Right renal pelvis (tissue), 4 donors: ENCODE data around the gene SLC15A1. TPM values are rescaled to one million over a fixed set of nuclear protein-coding genes. Genes with fewer than 3 reads are reported as not detected.

Source experiments
- DNase-seq, 4 donors: peaks; one replicate each; pipeline ENCODE4 v3.0.0-alpha.2; 2013; ENCODE audit warnings: low read depth in 4 of 4, low spot score in 3 of 4, missing footprints in 1 of 4
- polyA plus RNA-seq, 4 donors: library from polyadenylated mRNA; unstranded; fragments of 120-200 nt; gene quantifications; one replicate each; pipeline ENCODE4 v1.2.1, GENCODE V29; 2013; ENCODE audit not compliant: insufficient read length in 4 of 4

The SLC15A1 gene
- 1 to 10 TPM; 7.0 to 9.8 (median 8.8) TPM for polyA plus RNA-seq

- no peak for DNase-seq
Measured at GRCh38 chr13:98752467-98753290, at the start of gene SLC15A1. Gene SLC15A1, minus strand, starts transcription at chr13:98752672. Its CDS starts 74 bp downstream, at chr13:98752598.

GRCh38 chr13:98801626-98802418 lies 49.4 kb upstream of the SLC15A1 start:
- no peak for DNase-seq

GRCh38 chr13:98800078-98800477 lies 47.6 kb upstream of the SLC15A1 start:
- no peak for DNase-seq

- no peak for DNase-seq
Measured at GRCh38 chr13:98798849-98799645, 46.6 kb upstream of the SLC15A1 start.

- no peak for DNase-seq
Measured at GRCh38 chr13:98797456-98797855, 45.0 kb upstream of the SLC15A1 start.

- no peak for DNase-seq
Measured at GRCh38 chr13:98796798-98797197, 44.3 kb upstream of the SLC15A1 start.

GRCh38 chr13:98796191-98796590 lies 43.7 kb upstream of the SLC15A1 start:
- DNase-seq = no peak

GRCh38 chr13:98795220-98795619 lies 42.7 kb upstream of the SLC15A1 start:
- no peak for DNase-seq

- no peak for DNase-seq
Measured at GRCh38 chr13:98794498-98794897, 42.0 kb upstream of the SLC15A1 start.

GRCh38 chr13:98792785-98793495 lies 40.5 kb upstream of the SLC15A1 start:
- DNase-seq = no peak

- no peak for DNase-seq
Measured at GRCh38 chr13:98792321-98792720, 39.8 kb upstream of the SLC15A1 start.

- DNase-seq = no peak
Measured at GRCh38 chr13:98791611-98792010, 39.1 kb upstream of the SLC15A1 start.

- DNase-seq = no peak
Measured at GRCh38 chr13:98787996-98788395, 35.5 kb upstream of the SLC15A1 start.

GRCh38 chr13:98787173-98787572 lies 34.7 kb upstream of the SLC15A1 start:
- no peak for DNase-seq

GRCh38 chr13:98786023-98786422 lies 33.6 kb upstream of the SLC15A1 start:
- peak in 3 of 4 donors; percentile 12 to 25 (median 24) for DNase-seq

GRCh38 chr13:98785405-98785804 lies 32.9 kb upstream of the SLC15A1 start:
- no peak for DNase-seq

- no peak for DNase-seq
Measured at GRCh38 chr13:98784666-98785065, 32.2 kb upstream of the SLC15A1 start.

- DNase-seq = no peak
Measured at GRCh38 chr13:98783856-98784478, 31.5 kb upstream of the SLC15A1 start.

- DNase-seq = no peak
Measured at GRCh38 chr13:98782654-98783053, 30.2 kb upstream of the SLC15A1 start.

GRCh38 chr13:98781905-98782304 lies 29.4 kb upstream of the SLC15A1 start:
- no peak for DNase-seq
